Stomach smooth muscle (tissue), 2 donors: ENCODE measurements around the gene RAG2.

ENCODE experiments used
- H3K27ac ChIP-seq: one replicate; pipeline ENCODE4 v1.7.0; 2013; ENCODE audit warnings: mild to moderate bottlenecking, low read length, inconsistent platforms
- H3K27me3 ChIP-seq, 2 donors: one replicate each; pipeline ENCODE4 v1.7.0; 2013; ENCODE audit warnings: low read length in 2 of 2; ENCODE audit not compliant: insufficient read depth in 2 of 2, control insufficient read depth in 1 of 2
- H3K36me3 ChIP-seq, 2 donors: one replicate each; pipeline ENCODE4 v1.7.0; 2013; ENCODE audit warnings: low read length in 2 of 2; ENCODE audit not compliant: control insufficient read depth in 2 of 2, insufficient read depth in 2 of 2
- H3K4me1 ChIP-seq: one replicate; pipeline ENCODE4 v1.7.0; 2013; ENCODE audit warnings: low read length; ENCODE audit not compliant: control insufficient read depth, insufficient read depth
- H3K4me3 ChIP-seq, 2 donors: one replicate each; pipeline ENCODE4 v1.7.0; 2013; ENCODE audit warnings: low read length in 2 of 2
- H3K9ac ChIP-seq, 2 donors: one replicate each; pipeline ENCODE4 v1.7.0; 2013; ENCODE audit warnings: low read length in 2 of 2, mild to moderate bottlenecking in 1 of 2
- H3K9me3 ChIP-seq, 2 donors: one replicate each; pipeline ENCODE4 v1.7.0; 2013; ENCODE audit warnings: low read length in 2 of 2; ENCODE audit not compliant: control insufficient read depth in 2 of 2
- donor health status: healthy.
- donor health status: Pancreatic carcinoma.

Gene RAG2

DNA sequence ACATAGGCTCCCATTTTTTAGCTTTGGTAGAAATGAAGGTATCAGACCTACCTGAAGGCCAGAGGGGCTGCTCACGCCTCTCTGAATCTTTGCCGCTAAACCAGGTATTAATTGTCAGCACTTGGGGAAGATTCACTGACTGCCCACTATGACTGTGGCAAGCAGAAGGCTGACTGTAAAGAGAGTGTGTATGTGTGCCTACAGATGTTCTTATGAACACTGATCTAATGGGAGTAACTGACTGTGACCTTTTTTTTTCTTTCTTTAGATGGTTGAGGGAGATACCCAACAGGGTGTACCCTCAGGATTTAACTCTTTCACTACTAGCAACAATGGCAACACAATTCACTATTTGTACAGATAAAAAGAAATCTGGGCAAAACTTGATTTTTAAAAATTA is at the start of gene RAG2:
Gene RAG2, minus strand, starts transcription at position 186 of the 400 bp plus-strand sequence. CDS start 4,068 bp downstream, outside the sequence.
- Histone ChIP-seq H3K4me1 (peaks cover 4% of the 10 kb centered on the region), H3K9me3 (no peaks in the 10 kb centered on the region), H3K9ac (no peak within 1 kb of the TSS), H3K27me3 (no peaks in the 10 kb centered on the region), H3K4me3 (no peak within 1 kb of the TSS), H3K36me3 (no peaks in the 10 kb centered on the region), H3K27ac (no peak within 1 kb of the TSS)

GRCh38 chr11:36638556-36638955 is 40.5 kb upstream of the RAG2 start:
- no peak overlapping the region for H3K9ac ChIP-seq
- no peaks in the 10 kb centered on the region for H3K9me3 ChIP-seq
- no peaks in the 10 kb centered on the region for H3K4me1 ChIP-seq
- H3K27me3 ChIP-seq: no peaks in the 10 kb centered on the region
- H3K27ac ChIP-seq: peak overlapping the region; percentile 25
- no peaks in the 10 kb centered on the region for H3K36me3 ChIP-seq
- H3K4me3 ChIP-seq: no peak overlapping the region

DNA sequence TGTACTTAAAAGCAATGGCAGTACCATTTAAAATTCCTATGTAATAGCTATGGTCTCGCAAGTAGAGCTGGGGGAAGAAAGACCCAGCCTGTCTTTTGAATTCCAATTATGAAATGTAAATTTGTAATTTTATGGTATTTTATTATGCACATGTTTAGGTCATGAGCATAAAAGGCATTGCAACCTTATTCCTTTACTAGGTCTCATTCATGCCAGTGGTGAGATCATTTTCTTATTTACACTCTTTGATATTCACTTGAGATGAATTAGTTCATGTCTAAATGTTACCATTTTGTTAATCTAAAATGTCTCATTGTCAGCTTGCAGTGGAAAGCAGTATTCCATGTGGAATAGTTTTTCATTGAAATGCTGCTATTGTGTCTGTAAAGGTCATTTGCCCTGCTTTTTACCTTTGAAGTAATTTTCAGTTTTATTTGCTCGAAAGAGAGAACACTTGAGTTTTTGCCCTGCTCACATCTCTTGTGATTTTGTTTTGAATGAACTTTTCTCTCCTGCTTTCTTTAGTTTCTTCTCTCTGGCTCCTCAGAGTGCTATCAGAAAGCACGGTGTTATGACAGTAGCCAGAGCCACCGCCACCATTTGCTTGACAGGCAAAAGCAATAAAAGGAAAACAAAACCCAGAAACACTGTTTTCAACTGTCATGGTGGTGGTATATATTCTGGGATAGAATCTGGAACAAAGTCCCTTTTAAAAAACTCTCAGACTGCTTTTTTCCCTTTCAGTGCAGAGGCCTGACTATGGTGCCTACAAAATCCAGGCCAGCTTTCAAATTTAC is 37.2 kb upstream of the RAG2 start:
- no peaks in the 10 kb centered on the region for H3K9me3 ChIP-seq
- no peaks in the 10 kb centered on the region for H3K36me3 ChIP-seq
- no peak overlapping the region for H3K4me3 ChIP-seq
- H3K9ac ChIP-seq: peak overlapping the region; percentile 1 to 6
- no peaks in the 10 kb centered on the region for H3K27me3 ChIP-seq
- no peaks in the 10 kb centered on the region for H3K4me1 ChIP-seq
- peak overlapping the region; percentile 56 for H3K27ac ChIP-seq

- Histone ChIP-seq H3K36me3 (no peaks in the 10 kb centered on the region), H3K27ac (no peak overlapping the region), H3K27me3 (no peaks in the 10 kb centered on the region), H3K9ac (no peak overlapping the region), H3K4me3 (no peak overlapping the region), H3K4me1 (no peaks in the 10 kb centered on the region), H3K9me3 (no peaks in the 10 kb centered on the region)
These were observed 33.7 kb upstream of the RAG2 start for GRCh38 chr11:36631774-36632173.

GRCh38 chr11:36628765-36629244 is 30.8 kb upstream of the RAG2 start:
- Histone ChIP-seq H3K36me3 (no peaks in the 10 kb centered on the region), H3K9me3 (no peaks in the 10 kb centered on the region), H3K4me3 (no peak overlapping the region), H3K27ac (no peak overlapping the region), H3K9ac (peak overlapping the region in 1 of 2 donors; percentile 21), H3K4me1 (no peaks in the 10 kb centered on the region), H3K27me3 (no peaks in the 10 kb centered on the region)

- Histone ChIP-seq H3K27ac (no peak overlapping the region), H3K9ac (no peak overlapping the region), H3K27me3 (no peaks in the 10 kb centered on the region), H3K4me1 (no peaks in the 10 kb centered on the region), H3K9me3 (no peaks in the 10 kb centered on the region), H3K36me3 (no peaks in the 10 kb centered on the region), H3K4me3 (no peak overlapping the region)
These were observed 30.1 kb upstream of the RAG2 start for GRCh38 chr11:36628141-36628540.

- Histone ChIP-seq H3K27ac (no peak overlapping the region), H3K36me3 (no peaks in the 10 kb centered on the region), H3K27me3 (no peaks in the 10 kb centered on the region), H3K4me1 (no peaks in the 10 kb centered on the region), H3K4me3 (no peak overlapping the region), H3K9me3 (no peaks in the 10 kb centered on the region), H3K9ac (no peak overlapping the region)
These were observed 29.4 kb upstream of the RAG2 start for GRCh38 chr11:36627471-36627870.

DNA sequence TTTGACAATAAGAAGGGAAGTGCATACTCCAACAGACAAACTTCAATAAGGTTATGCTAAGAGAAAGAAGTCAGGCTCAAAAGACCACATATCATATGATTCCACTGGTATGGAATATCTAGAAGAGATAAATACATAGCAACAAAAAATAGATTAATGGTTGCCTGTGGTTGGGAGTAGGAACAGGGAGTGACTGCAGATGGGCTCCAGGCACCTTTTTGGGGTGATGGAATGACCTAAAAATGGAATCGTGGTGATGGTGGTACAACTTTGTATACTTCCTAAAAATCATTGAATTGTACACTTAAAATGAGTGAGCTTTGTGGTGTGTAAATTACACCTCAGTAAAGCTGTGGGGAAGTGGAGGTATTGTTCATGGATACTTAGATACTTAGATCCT is 29.0 kb upstream of the RAG2 start:
- H3K9ac ChIP-seq: no peak overlapping the region
- H3K9me3 ChIP-seq: no peaks in the 10 kb centered on the region
- no peak overlapping the region for H3K27ac ChIP-seq
- no peak overlapping the region for H3K4me3 ChIP-seq
- no peaks in the 10 kb centered on the region for H3K36me3 ChIP-seq
- no peaks in the 10 kb centered on the region for H3K4me1 ChIP-seq
- no peaks in the 10 kb centered on the region for H3K27me3 ChIP-seq

- no peaks in the 10 kb centered on the region for H3K27me3 ChIP-seq
- peaks cover 3% of the 10 kb centered on the region for H3K4me1 ChIP-seq
- H3K36me3 ChIP-seq: no peaks in the 10 kb centered on the region
- H3K9me3 ChIP-seq: no peaks in the 10 kb centered on the region
- H3K4me3 ChIP-seq: no peak overlapping the region
- no peak overlapping the region for H3K27ac ChIP-seq
- no peak overlapping the region for H3K9ac ChIP-seq
These were observed 25.5 kb upstream of the RAG2 start for GRCh38 chr11:36623494-36623893.

- no peak overlapping the region for H3K27ac ChIP-seq
These were observed 24.5 kb upstream of the RAG2 start for GRCh38 chr11:36622431-36623136.

GRCh38 chr11:36620246-36620645 is 22.2 kb upstream of the RAG2 start:
- H3K4me3 ChIP-seq: no peak overlapping the region
- no peaks in the 10 kb centered on the region for H3K27me3 ChIP-seq
- H3K36me3 ChIP-seq: no peaks in the 10 kb centered on the region
- H3K27ac ChIP-seq: no peak overlapping the region
- peaks cover 5% of the 10 kb centered on the region for H3K4me1 ChIP-seq
- no peaks in the 10 kb centered on the region for H3K9me3 ChIP-seq
- no peak overlapping the region for H3K9ac ChIP-seq

More at GRCh38 chr11:36622431-36623136, 24.5 kb upstream of the RAG2 start:
- Histone ChIP-seq H3K27me3 (no peaks in the 10 kb centered on the region), H3K36me3 (no peaks in the 10 kb centered on the region), H3K4me1 (peaks cover 5% of the 10 kb centered on the region), H3K9ac (no peak overlapping the region), H3K9me3 (no peaks in the 10 kb centered on the region), H3K4me3 (no peak overlapping the region)
